Measurements from ENCODE around the gene IBA57. TPM values are rescaled to one million over a fixed set of nuclear protein-coding genes. Genes with fewer than 3 reads are reported as not detected.

The IBA57 gene
- polyA plus RNA-seq, 1 of the 3 experiments (the other 2 are of a cell fraction): 1.8 TPM

GRCh38 chr1:228156515-228156881 lies 9.1 kb upstream of the IBA57 start:
- POLR2A ChIA-PET: no interaction called here
- no peak overlapping the region for H3K4me2 ChIP-seq
- no peaks in the 10 kb centered on the region for H3K36me3 ChIP-seq (replicated peaks in 1 of 2; ENCODE audit: control insufficient read depth in 1 of 2, insufficient read depth in 2 of 2, low read length in 1 of 2)
- H3K9ac ChIP-seq: no peak overlapping the region
- H3K27ac ChIP-seq (ENCODE audit: low read depth in 2 of 2, low read length in 1 of 2): no peak overlapping the region
- no peak overlapping the region for H3K4me3 ChIP-seq (ENCODE audit: low read depth in 2 of 2, low read length in 1 of 2)
- H4K20me1 ChIP-seq (ENCODE audit: insufficient read depth): no peaks in the 10 kb centered on the region
- no peak overlapping the region for H2AFZ ChIP-seq (ENCODE audit: low read depth)
- 88% methylated on average over 3 of the region's 9 CpGs for WGBS (ENCODE audit: low lambda C conversion rate)
- H3K9me2 ChIP-seq: no peaks in the 10 kb centered on the region
- no peak for DNase-seq
- TF ChIP-seq ZBTB33 (IDR thresholded peaks at IDR 0.05; ENCODE audit: borderline replicate concordance, low read depth) (no peak), RCOR1 (IDR thresholded peaks at IDR 0.05; ENCODE audit: low read length) (no peak), CTCF (IDR thresholded peaks at IDR 0.05) (no peak), SMC3 (IDR thresholded peaks at IDR 0.05; ENCODE audit: low read depth, low read length) (no peak), USF2 (IDR thresholded peaks at IDR 0.05; ENCODE audit: borderline replicate concordance, low read depth, low read length) (no peak), USF1 (IDR thresholded peaks at IDR 0.05; ENCODE audit: borderline replicate concordance, low read depth) (no peak), IRF3 (IDR thresholded peaks at IDR 0.05; ENCODE audit: low read depth, low read length) (no peak), NRF1 (IDR thresholded peaks at IDR 0.05; ENCODE audit: low read depth, low read length) (no peak)
- no peaks in the 10 kb centered on the region; a peak in 1 of 4 replicates for H3K4me1 ChIP-seq (ENCODE audit: control insufficient read depth in 1 of 2, insufficient read depth in 2 of 2, low read depth in 1 of 2, low read length in 1 of 2)
- H3F3A ChIP-seq (replicated peaks; ENCODE audit: insufficient read depth): no peaks in the 10 kb centered on the region
- no peaks in the 10 kb centered on the region for H3K27me3 ChIP-seq (ENCODE audit: insufficient read depth)
- CTCF ChIA-PET: interaction anchor here (0.6 kb wide), 1 partner anchor 148 kb away, joined by 3 read pairs; no protein-coding TSS in a partner anchor
- no peaks in the 10 kb centered on the region for H3K79me2 ChIP-seq (ENCODE audit: insufficient read depth)
- no peaks in the 10 kb centered on the region for H3K9me3 ChIP-seq
